B cell (primary cell): ENCODE data around the gene RCSD1. TPM values are rescaled to one million over a fixed set of nuclear protein-coding genes. Genes with fewer than 3 reads are reported as not detected.

Experiments used
- ATAC-seq: fragments of 200-7000 bp; cut with Tn5 transposase; one replicate; pipeline ENCODE4 v1.10.0; 2021; ENCODE audit warnings: low read depth, mild to moderate bottlenecking, moderate number of reproducible peaks, moderate library complexity
- CTCF ChIA-PET: fragments of 350-600 bp; sonication (Branson Sonifier 250); formaldehyde crosslinking; loops from one replicate; lab custom pipeline; 2021; ENCODE audit warnings: antibody characterized with exemption, inconsistent platforms; lab: Charles Lee
- POLR2A ChIA-PET: fragments of 350-600 bp; sonication (Branson Sonifier 250); formaldehyde crosslinking; loops from one replicate; lab custom pipeline; 2021; ENCODE audit warnings: antibody characterized with exemption; lab: Charles Lee
- DNase-seq: peaks from one replicate; pipeline ENCODE4 v3.0.0; 2013
- H2AFZ ChIP-seq: 2 replicates; pipeline ENCODE4 v1.6.1; 2012; ENCODE audit warnings: mild to moderate bottlenecking, low read depth, low read length; ENCODE audit not compliant: insufficient read depth, poor library complexity, severe bottlenecking
- H3K27ac ChIP-seq, 2 donors: 1 replicate in 1 of 2; 2 replicates in 1 of 2; pipeline ENCODE4 v1.5.1; 2012 to 2013; ENCODE audit warnings: low read length in 2 of 2, mild to moderate bottlenecking in 2 of 2, moderate library complexity in 1 of 2
- H3K27me3 ChIP-seq, 4 experiments: fragments of 200-600 bp in 1 of 4; sonication (generic) in 1 of 4; replicated peaks in 1 of 4; 1 replicate in 2 of 4; 2 replicates in 2 of 4; pipeline versions ENCODE4 v1.6.1 to v1.7.0; 2013 to 2016; ENCODE audit warnings: low read length in 3 of 4, mild to moderate bottlenecking in 2 of 4, mixed read lengths in 1 of 4, moderate library complexity in 1 of 4; ENCODE audit not compliant: insufficient read depth in 4 of 4, control insufficient read depth in 3 of 4; ENCODE audit errors: control extremely low read depth in 1 of 4
- H3K36me3 ChIP-seq, 2 experiments: replicated peaks in 1 of 2; 1 replicate in 1 of 2; 2 replicates in 1 of 2; pipeline versions ENCODE4 v1.6.1 to v1.7.1; 2013; ENCODE audit warnings: low read length in 1 of 2; ENCODE audit not compliant: insufficient read depth in 2 of 2, control insufficient read depth in 1 of 2; ENCODE audit errors: control extremely low read depth in 1 of 2, extremely low read depth in 1 of 2
- H3K4me1 ChIP-seq, 2 donors: fragments of 200-600 bp in 1 of 2; sonication (generic) in 1 of 2; 1 replicate in 1 of 2; 2 replicates in 1 of 2; pipeline versions ENCODE4 v1.5.1 to v1.6.1; 2013 to 2017; ENCODE audit warnings: low read length in 2 of 2; ENCODE audit not compliant: control insufficient read depth in 2 of 2, insufficient read depth in 2 of 2
- H3K4me2 ChIP-seq: replicated peaks from 2 replicates; pipeline ENCODE3; 2012; ENCODE audit warnings: mild to moderate bottlenecking, low read depth, low read length; ENCODE audit not compliant: poor library complexity, severe bottlenecking
- H3K4me3 ChIP-seq, 5 experiments: fragments of 200-600 bp in 1 of 5; sonication (generic) in 1 of 5; 1 replicate in 3 of 5; 2 replicates in 2 of 5; pipeline versions ENCODE4 v1.5.1 to v1.7.0; 2011 to 2016; ENCODE audit warnings: low read length in 4 of 5, mild to moderate bottlenecking in 4 of 5, low read depth in 2 of 5, control low read depth in 1 of 5, moderate library complexity in 1 of 5; ENCODE audit not compliant: insufficient read depth in 1 of 5; ENCODE audit errors: control extremely low read depth in 1 of 5, extremely low read depth in 1 of 5
- H3K79me2 ChIP-seq: fragments of 200-600 bp; sonication (generic); one replicate; pipeline ENCODE4 v1.6.0; 2016; ENCODE audit warnings: low read length; ENCODE audit not compliant: control insufficient read depth, insufficient read depth
- H3K9ac ChIP-seq: fragments of 200-600 bp; sonication (generic); 2 replicates; pipeline ENCODE4 v1.6.1; 2017; ENCODE audit warnings: mild to moderate bottlenecking, low read length, moderate library complexity
- H3K9me3 ChIP-seq, 3 donors: one replicate each; pipeline versions ENCODE4 v1.6.1 to v1.7.1; 2013; ENCODE audit warnings: low read length in 2 of 3; ENCODE audit not compliant: control insufficient read depth in 2 of 3, insufficient read depth in 1 of 3; ENCODE audit errors: control extremely low read depth in 1 of 3
- H4K20me1 ChIP-seq: 2 replicates; pipeline ENCODE4 v1.6.0; 2012; ENCODE audit warnings: mild to moderate bottlenecking, low read length; ENCODE audit not compliant: insufficient read depth, control insufficient read depth, poor library complexity, severe bottlenecking
- H3K27ac Mint-ChIP-seq: one replicate; pipeline ENCODE4 v1.8.0; 2021; ENCODE audit warnings: mixed read lengths
- H3K27me3 Mint-ChIP-seq: one replicate; pipeline ENCODE4 v1.8.0; 2021; ENCODE audit warnings: mixed read lengths
- H3K4me1 Mint-ChIP-seq: one replicate; pipeline ENCODE4 v1.8.0; 2021; ENCODE audit warnings: mixed read lengths
- H3K4me3 Mint-ChIP-seq: one replicate; pipeline ENCODE4 v1.8.0; 2021; ENCODE audit warnings: mixed read lengths
- H3K9me3 Mint-ChIP-seq: one replicate; pipeline ENCODE4 v1.8.0; 2022; ENCODE audit warnings: mixed read lengths; ENCODE audit not compliant: insufficient read depth
- EZH2 ChIP-seq: IDR thresholded peaks from 2 replicates; pipeline ENCODE4 v1.6.1; 2012; ENCODE audit warnings: borderline replicate concordance, low read depth, mild to moderate bottlenecking, moderate library complexity, low read length; ENCODE audit not compliant: insufficient read depth, poor library complexity, severe bottlenecking
- WGBS: methylation state at CpG from one replicate; pipeline ENCODE4 v1.1.5; 2013; ENCODE audit warnings: missing lambda C conversion rate; ENCODE audit not compliant: insufficient coverage; 5-methylcytosine and 5-hydroxymethylcytosine counted together
- intact Hi-C: fragments of 100-400 bp; cut with micrococcal nuclease; formaldehyde crosslinking; loops from one replicate; pipeline ENCODE4 v1.10.0; 2022
- polyA plus RNA-seq: library from polyadenylated mRNA; depleted of rRNA; stranded (reverse); fragments of >200 nt; gene quantifications from 2 replicates; pipeline ENCODE4 v1.2.3, GENCODE V29; 2012
- total RNA-seq, 2 donors: library from RNA; stranded (reverse); fragments of 120-200 nt in 1 of 2; gene quantifications; 1 replicate in 1 of 2; 2 replicates in 1 of 2; pipeline versions ENCODE4 v1.2.3 to v1.2.4, GENCODE V29; 2013 to 2022
- TF ChIP-seq, protein P1 (sequence below): fragments of 200-600 bp; IDR thresholded peaks from one replicate; pipeline ENCODE4 v1.8.0; 2022; ENCODE audit warnings: antibody characterized with exemption, mild to moderate bottlenecking

Gene RCSD1
- total and polyA plus RNA-seq, 2 donors (not counting 1 experiment from before 2014, with no cell fraction given): 129 to 525 TPM

DNA sequence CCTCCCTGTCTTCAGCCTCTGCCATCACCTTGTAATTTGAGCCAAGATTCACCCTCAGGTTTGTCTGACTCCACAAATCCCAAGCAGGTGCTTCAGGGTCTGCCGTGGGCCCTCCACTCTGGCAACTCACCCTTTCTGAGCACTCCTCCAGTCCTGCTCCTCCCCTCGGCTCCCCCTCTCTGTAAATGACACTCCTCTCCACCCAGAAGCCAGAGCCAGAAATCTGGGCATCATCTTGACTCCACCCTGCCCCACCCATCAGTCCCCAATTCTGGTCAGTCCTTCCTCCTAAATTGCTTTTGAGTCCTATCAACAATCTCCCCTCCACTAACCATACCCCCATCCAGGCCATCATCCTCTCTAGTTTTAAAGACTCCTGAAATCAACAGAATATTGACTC, 40.5 kb downstream of the RCSD1 start:
- Histone ChIP-seq H3K4me3 (no peak overlapping the region), H3K27me3 (no peaks in the 10 kb centered on the region), H3K4me1 (peaks cover 80 to 84% of the 10 kb centered on the region in 2 donors), H3K79me2 (peaks cover 100% of the 10 kb centered on the region), H2AFZ (no peak overlapping the region), H3K4me2 (peak overlapping the region; percentile 9), H3K9ac (no peak overlapping the region), H4K20me1 (peaks cover 99% of the 10 kb centered on the region), H3K27ac (peak overlapping the region in 1 of 2 donors; percentile 72), H3K36me3 (peaks cover 5 to 80% of the 10 kb centered on the region in 2 experiments), H3K9me3 (peaks cover 0 to 7% (median 0%) of the 10 kb centered on the region in 3 donors)
- ChIA-PET CTCF (interaction anchor here (1.1 kb wide), 1 partner anchor 15 kb away, joined by 3 read pairs; no protein-coding TSS in a partner anchor), POLR2A (interaction anchor here (0.6 to 0.7 kb wide), 2 partner anchors 280 to 377 kb away, joined by 3 to 6 read pairs; no protein-coding TSS in a partner anchor)
- 97% methylated on average over 2 of the region's 2 CpGs for WGBS
- H3K27me3 Mint-ChIP-seq: no peaks in the 10 kb centered on the region
- TF ChIP-seq, protein P1, sequence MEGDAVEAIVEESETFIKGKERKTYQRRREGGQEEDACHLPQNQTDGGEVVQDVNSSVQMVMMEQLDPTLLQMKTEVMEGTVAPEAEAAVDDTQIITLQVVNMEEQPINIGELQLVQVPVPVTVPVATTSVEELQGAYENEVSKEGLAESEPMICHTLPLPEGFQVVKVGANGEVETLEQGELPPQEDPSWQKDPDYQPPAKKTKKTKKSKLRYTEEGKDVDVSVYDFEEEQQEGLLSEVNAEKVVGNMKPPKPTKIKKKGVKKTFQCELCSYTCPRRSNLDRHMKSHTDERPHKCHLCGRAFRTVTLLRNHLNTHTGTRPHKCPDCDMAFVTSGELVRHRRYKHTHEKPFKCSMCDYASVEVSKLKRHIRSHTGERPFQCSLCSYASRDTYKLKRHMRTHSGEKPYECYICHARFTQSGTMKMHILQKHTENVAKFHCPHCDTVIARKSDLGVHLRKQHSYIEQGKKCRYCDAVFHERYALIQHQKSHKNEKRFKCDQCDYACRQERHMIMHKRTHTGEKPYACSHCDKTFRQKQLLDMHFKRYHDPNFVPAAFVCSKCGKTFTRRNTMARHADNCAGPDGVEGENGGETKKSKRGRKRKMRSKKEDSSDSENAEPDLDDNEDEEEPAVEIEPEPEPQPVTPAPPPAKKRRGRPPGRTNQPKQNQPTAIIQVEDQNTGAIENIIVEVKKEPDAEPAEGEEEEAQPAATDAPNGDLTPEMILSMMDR: no peak
- no peak for TF ChIP-seq EZH2
- no peaks in the 10 kb centered on the region for H3K9me3 Mint-ChIP-seq
- no peak for DNase-seq
- H3K4me1 Mint-ChIP-seq: peaks cover 89% of the 10 kb centered on the region
- H3K4me3 Mint-ChIP-seq: peak overlapping the region; percentile 18
- H3K27ac Mint-ChIP-seq: peak overlapping the region; percentile 72
- intact Hi-C loops: no loop called here
- no peak for ATAC-seq

DNA sequence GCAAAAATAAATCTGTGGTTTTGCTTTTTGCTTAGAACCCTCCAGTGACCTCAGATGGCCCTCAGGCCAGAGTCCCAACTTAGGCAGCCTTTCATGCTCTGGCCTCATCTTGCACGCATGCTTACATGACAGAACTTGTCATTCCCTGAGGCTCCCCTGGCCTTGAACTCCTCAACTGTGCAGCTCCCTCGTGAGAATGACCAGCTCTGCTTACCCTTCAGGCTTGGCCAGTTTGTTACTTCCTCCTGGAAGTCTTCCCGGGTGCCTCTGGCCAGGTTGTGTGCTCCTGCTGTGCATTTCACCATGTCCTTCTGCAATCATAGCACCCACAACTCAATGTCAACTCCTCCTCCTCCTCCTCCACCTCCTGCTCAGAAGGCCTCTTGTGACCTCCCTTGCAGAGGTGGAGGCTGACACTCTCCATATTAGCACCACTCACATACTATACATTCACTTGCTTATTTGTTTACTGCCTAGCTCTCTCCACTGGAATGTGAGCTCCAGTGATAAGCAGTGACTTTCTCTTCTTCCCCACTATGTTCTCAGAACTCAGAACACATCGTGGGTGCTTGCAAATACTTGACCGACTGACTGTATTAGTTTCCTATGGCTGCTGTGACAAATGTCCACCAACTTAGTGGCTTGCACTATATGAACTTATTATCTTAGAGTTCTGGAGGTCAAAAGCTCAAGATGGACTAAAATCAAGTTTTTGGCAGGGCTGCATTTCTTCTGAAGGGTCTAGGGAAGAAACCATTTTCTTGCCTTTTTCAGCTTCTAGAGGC, 41.9 kb downstream of the RCSD1 start:
- Mint-ChIP-seq H3K27me3 (no peaks in the 10 kb centered on the region), H3K4me3 (peak overlapping the region; percentile 23), H3K4me1 (peaks cover 77% of the 10 kb centered on the region), H3K27ac (peak overlapping the region; percentile 72), H3K9me3 (no peaks in the 10 kb centered on the region)
- ChIA-PET POLR2A (no interaction called here), CTCF (interaction anchor here (0.6 to 5.4 kb wide), 3 partner anchors 9 to 35 kb away, joined by 3 to 37 read pairs (median 4); no protein-coding TSS in a partner anchor)
- WGBS: 44% methylated on average over 3 of the region's 5 CpGs
- no peak overlapping the region for H3K9ac ChIP-seq
- no peak overlapping the region for H2AFZ ChIP-seq
- peaks cover 0 to 7% (median 0%) of the 10 kb centered on the region in 3 donors for H3K9me3 ChIP-seq
- H3K79me2 ChIP-seq: peaks cover 100% of the 10 kb centered on the region
- H4K20me1 ChIP-seq: peaks cover 99% of the 10 kb centered on the region
- H3K27me3 ChIP-seq: no peaks in the 10 kb centered on the region
- H3K4me1 ChIP-seq: peaks cover 82 to 84% of the 10 kb centered on the region in 2 donors
- peak overlapping the region; percentile 9 for H3K4me2 ChIP-seq
- no peak for DNase-seq
- H3K27ac ChIP-seq: peak overlapping the region in 1 of 2 donors; percentile 72
- H3K36me3 ChIP-seq: peaks cover 7 to 79% of the 10 kb centered on the region in 2 experiments
- TF ChIP-seq, protein P1: no peak
- TF ChIP-seq EZH2: no peak
- intact Hi-C loops: no loop called here
- no peak overlapping the region for H3K4me3 ChIP-seq
- no peak for ATAC-seq
